ENCODE data around the gene PPP2R3C. TPM values are rescaled to one million over a fixed set of nuclear protein-coding genes. Genes with fewer than 3 reads are reported as not detected.
A peak's percentile ranks its signal among the peaks of the same experiment; 100 is the strongest.
"Not testable (repeated sequence)": the region's sequence is repeated elsewhere in the genome, so short reads cannot be mapped to it uniquely, and the experiment has no call there.

Gene PPP2R3C
- total RNA-seq, 1 donor, result 51.1 TPM

GRCh38 chr14:35068238-35069012 lies 53.4 kb downstream of the PPP2R3C start:
- DNase-seq (ENCODE audit: low read depth), result peak; percentile 14

GRCh38 chr14:35065731-35066130 lies 56.1 kb downstream of the PPP2R3C start:
- DNase-seq (ENCODE audit: low read depth); H3K4me3 ChIP-seq (ENCODE audit: low read depth, low read length): not testable (repeated sequence)

More at GRCh38 chr14:35068238-35069012, 53.4 kb downstream of the PPP2R3C start:
- H3K4me3 ChIP-seq (ENCODE audit: low read depth, low read length), result no peak overlapping the region
- TF ChIP-seq CTCF (IDR thresholded peaks at IDR 0.05; ENCODE audit: insufficient read depth, low read length), result no peak

GRCh38 chr14:35061113-35061791 lies 60.5 kb downstream of the PPP2R3C start:
- DNase-seq (ENCODE audit: low read depth), result peak; percentile 40
- H3K4me3 ChIP-seq (ENCODE audit: low read depth, low read length), result not testable (repeated sequence)

- DNase-seq (ENCODE audit: low read depth), result no peak
- H3K4me3 ChIP-seq (ENCODE audit: low read depth, low read length), result no peak overlapping the region
- TF ChIP-seq CTCF (IDR thresholded peaks at IDR 0.05; ENCODE audit: insufficient read depth, low read length), result no peak
Observed at GRCh38 chr14:35052637-35053036, 69.2 kb downstream of the PPP2R3C start.

GRCh38 chr14:35051796-35052195 lies 70.0 kb downstream of the PPP2R3C start:
- no peak for TF ChIP-seq CTCF (IDR thresholded peaks at IDR 0.05; ENCODE audit: insufficient read depth, low read length)

GRCh38 chr14:35050652-35051051 lies 71.1 kb downstream of the PPP2R3C start:
- H3K4me3 ChIP-seq (ENCODE audit: low read depth, low read length), result no peak overlapping the region
- TF ChIP-seq CTCF (IDR thresholded peaks at IDR 0.05; ENCODE audit: insufficient read depth, low read length), result no peak
- peak; percentile 79 for DNase-seq (ENCODE audit: low read depth)

More at GRCh38 chr14:35051796-35052195, 70.0 kb downstream of the PPP2R3C start:
- DNase-seq (ENCODE audit: low read depth), result no peak
- H3K4me3 ChIP-seq (ENCODE audit: low read depth, low read length), result no peak overlapping the region

GRCh38 chr14:35047976-35048513 lies 73.7 kb downstream of the PPP2R3C start:
- no peak for DNase-seq (ENCODE audit: low read depth)
- peak overlapping the region; percentile 25 for H3K4me3 ChIP-seq (ENCODE audit: low read depth, low read length)
- TF ChIP-seq CTCF (IDR thresholded peaks at IDR 0.05; ENCODE audit: insufficient read depth, low read length), result no peak
